GM12878 (cell line): ENCODE results near the gene HES2.

Experiments
- BCL11A ChIP-seq: IDR thresholded peaks from 2 replicates; pipeline ENCODE4 v1.6.1; 2011; ENCODE audit warnings: low read depth, low read length
- RAD21 ChIP-seq: IDR thresholded peaks from 2 replicates; pipeline ENCODE4 v1.6.1; 2011; ENCODE audit warnings: mild to moderate bottlenecking, low read depth, low read length, moderate library complexity; ENCODE audit not compliant: insufficient read depth

DNA sequence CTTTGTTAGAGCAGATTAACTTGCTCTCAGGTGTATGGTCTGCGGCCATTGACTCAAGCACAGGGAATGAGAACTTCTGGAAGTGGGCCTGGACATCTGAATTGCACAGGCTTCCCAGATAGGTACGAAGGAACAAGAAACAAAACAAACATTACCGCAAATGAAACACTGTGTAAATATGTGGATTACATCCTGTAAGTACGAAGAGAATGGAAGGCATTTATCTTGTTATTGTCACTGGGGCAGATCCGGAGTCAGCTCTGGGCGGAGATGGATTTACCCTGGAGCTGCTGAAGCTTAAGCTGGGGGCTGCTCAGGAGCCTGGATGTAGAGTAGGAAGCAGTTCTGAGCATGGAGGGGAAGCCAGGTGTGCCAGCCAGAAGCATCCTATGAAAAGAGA, 6.8 kb downstream of the HES2 start:
- TF ChIP-seq BCL11A (no peak), RAD21 (no peak)
